Measurements from ENCODE around the gene ZFHX3.

GRCh38 chr16:72791786-72792185 is 256.1 kb downstream of the ZFHX3 start:
- TF ChIP-seq POLR2AphosphoS5 (IDR thresholded peaks at IDR 0.05; ENCODE audit: insufficient read depth, low read depth, low read length) (no peak), CTCF (IDR thresholded peaks at IDR 0.05; ENCODE audit: extremely low read depth in 1 of 2, insufficient read depth in 1 of 2, low read depth in 1 of 2, low read length in 2 of 2) (no peak), POLR2A (IDR thresholded peaks at IDR 0.05; ENCODE audit: low read depth, low read length) (no peak), FOS (IDR thresholded peaks at IDR 0.05; ENCODE audit: borderline replicate concordance, insufficient read depth, low read length) (no peak), EZH2 (IDR thresholded peaks at IDR 0.05; ENCODE audit: borderline replicate concordance, low read depth, low read length, severe bottlenecking) (no peak), MAX (IDR thresholded peaks at IDR 0.05; ENCODE audit: insufficient read depth, insufficient read length) (no peak)

Measured in endothelial cell of umbilical vein (primary cell).